OCI-LY1 (cell line): ENCODE data around the gene NUFIP2.

ENCODE experiments used
- H2AFZ ChIP-seq: fragments of 200-600 bp; sonication (generic), shearing (Covaris generic); 2 replicates; pipeline ENCODE4 v1.6.0; 2014; ENCODE audit warnings: antibody characterized with exemption, mild to moderate bottlenecking, low read length
- H3F3A ChIP-seq: fragments of 200-600 bp; sonication (generic), shearing (Covaris generic); 2 replicates; pipeline ENCODE4 v1.6.0; 2014; ENCODE audit warnings: mild to moderate bottlenecking, antibody characterized with exemption, low read length, moderate library complexity; ENCODE audit not compliant: insufficient read depth
- H3K27ac ChIP-seq: fragments of 200-600 bp; sonication (generic); 2 replicates; pipeline ENCODE4 v1.5.1; 2014; ENCODE audit warnings: low read length, mixed run types, mild to moderate bottlenecking, low read depth; ENCODE audit not compliant: poor library complexity, severe bottlenecking
- H3K27me3 ChIP-seq: fragments of 200-600 bp; sonication (generic); 2 replicates; pipeline ENCODE4 v1.6.0; 2014; ENCODE audit warnings: antibody characterized with exemption, mild to moderate bottlenecking, low read length, moderate library complexity; ENCODE audit not compliant: insufficient read depth
- H3K36me3 ChIP-seq: fragments of 200-600 bp; sonication (generic); 2 replicates; pipeline ENCODE4 v1.6.1; 2014; ENCODE audit warnings: mild to moderate bottlenecking, antibody characterized with exemption, low read length, moderate library complexity, mixed read lengths; ENCODE audit not compliant: insufficient read depth
- H3K4me1 ChIP-seq: fragments of 200-600 bp; sonication (generic); 2 replicates; pipeline ENCODE4 v1.5.1; 2014; ENCODE audit warnings: mild to moderate bottlenecking, low read length, moderate library complexity; ENCODE audit not compliant: insufficient read depth, severe bottlenecking
- H3K4me2 ChIP-seq: fragments of 200-600 bp; sonication (generic), shearing (Covaris generic); 2 replicates; pipeline ENCODE4 v1.6.1; 2014; ENCODE audit warnings: low read length
- H3K4me3 ChIP-seq: fragments of 200-600 bp; sonication (generic); 2 replicates; pipeline ENCODE4 v1.5.1; 2014; ENCODE audit warnings: low read length, low read depth, mild to moderate bottlenecking, mixed read lengths; ENCODE audit not compliant: poor library complexity, severe bottlenecking
- H3K79me2 ChIP-seq: fragments of 200-600 bp; shearing (Covaris generic); 2 replicates; pipeline ENCODE4 v1.6.1; 2016; ENCODE audit warnings: mixed run types, low read length, mixed read lengths; ENCODE audit not compliant: insufficient read depth
- H3K9ac ChIP-seq: fragments of 200-600 bp; sonication (generic), shearing (Covaris generic); 2 replicates; pipeline ENCODE4 v1.6.1; 2014; ENCODE audit warnings: mild to moderate bottlenecking, low read length, mixed read lengths
- H3K9me2 ChIP-seq: fragments of 200-600 bp; sonication (generic), shearing (Covaris generic); 2 replicates; pipeline ENCODE4 v1.6.1; 2014; ENCODE audit warnings: low read depth, mild to moderate bottlenecking, low read length, mixed read lengths
- H3K9me3 ChIP-seq: fragments of 200-600 bp; shearing (Covaris generic); 2 replicates; pipeline ENCODE4 v1.6.1; 2014; ENCODE audit warnings: low read length, mixed read lengths
- H4K20me1 ChIP-seq: fragments of 200-600 bp; sonication (generic), shearing (Covaris generic); 2 replicates; pipeline ENCODE4 v1.6.0; 2016; ENCODE audit warnings: mild to moderate bottlenecking, low read length; ENCODE audit not compliant: insufficient read depth
- CTCF ChIP-seq: fragments of 200-600 bp; sonication (generic), shearing (Covaris generic); IDR thresholded peaks from 2 replicates; pipeline ENCODE4 v1.5.1; 2017; ENCODE audit warnings: mild to moderate bottlenecking, antibody characterized with exemption, low read length, moderate library complexity, mixed read lengths
- EZH2 ChIP-seq: fragments of 200-600 bp; sonication (generic), shearing (Covaris generic); IDR thresholded peaks from 2 replicates; pipeline ENCODE4 v1.8.0; 2017; ENCODE audit warnings: borderline replicate concordance, mixed run types, mild to moderate bottlenecking, antibody characterized with exemption, low read length, moderate library complexity, mixed read lengths

The NUFIP2 gene

GRCh38 chr17:29289852-29290251, 4.1 kb downstream of the NUFIP2 start:
- H3K9me3 ChIP-seq, result peaks cover 14% of the 10 kb centered on the region
- TF ChIP-seq CTCF (no peak), EZH2 (no peak)
- no peak overlapping the region for H2AFZ ChIP-seq
- H3K27me3 ChIP-seq, result no peaks in the 10 kb centered on the region
- 0 out of 2 replicates have a peak, but pooled peaks cover 3% of the 10 kb centered on the region for H4K20me1 ChIP-seq
- no peak overlapping the region for H3K9ac ChIP-seq
- no peak overlapping the region for H3K27ac ChIP-seq
- peaks cover 80% of the 10 kb centered on the region for H3K79me2 ChIP-seq
- H3F3A ChIP-seq, result no peaks in the 10 kb centered on the region
- H3K4me3 ChIP-seq, result no peak overlapping the region
- peaks cover 63% of the 10 kb centered on the region for H3K36me3 ChIP-seq
- H3K4me1 ChIP-seq, result peaks cover 25% of the 10 kb centered on the region
- no peak overlapping the region for H3K4me2 ChIP-seq
- H3K9me2 ChIP-seq, result no peaks in the 10 kb centered on the region

- Histone ChIP-seq H3F3A (no peaks in the 10 kb centered on the region; the same call in 1 of the 2 replicates), H3K4me1 (no peaks in the 10 kb centered on the region), H3K36me3 (peaks cover 100% of the 10 kb centered on the region), H3K27me3 (no peaks in the 10 kb centered on the region), H3K79me2 (peaks cover 91% of the 10 kb centered on the region), H3K9me2 (no peaks in the 10 kb centered on the region), H3K9me3 (peaks cover 41% of the 10 kb centered on the region), H2AFZ (no peak overlapping the region), H3K9ac (no peak overlapping the region), H3K4me3 (no peak overlapping the region), H3K27ac (no peak overlapping the region), H3K4me2 (no peak overlapping the region), H4K20me1 (0 out of 2 replicates have a peak, but pooled peaks cover 3% of the 10 kb centered on the region)
- no peak for TF ChIP-seq EZH2
- no peak for TF ChIP-seq CTCF
Observed at GRCh38 chr17:29283961-29284360, 10.0 kb downstream of the NUFIP2 start.

GRCh38 chr17:29283496-29283895, 10.5 kb downstream of the NUFIP2 start:
- Histone ChIP-seq H3K36me3 (peaks cover 100% of the 10 kb centered on the region), H4K20me1 (0 out of 2 replicates have a peak, but pooled peaks cover 3% of the 10 kb centered on the region), H3K9me3 (peaks cover 46% of the 10 kb centered on the region), H3K79me2 (peaks cover 91% of the 10 kb centered on the region), H3K4me2 (no peak overlapping the region), H3K9ac (no peak overlapping the region), H3F3A (no peaks in the 10 kb centered on the region; the same call in 1 of the 2 replicates), H3K4me1 (no peaks in the 10 kb centered on the region), H3K27me3 (no peaks in the 10 kb centered on the region), H3K27ac (no peak overlapping the region), H2AFZ (no peak overlapping the region), H3K9me2 (no peaks in the 10 kb centered on the region), H3K4me3 (no peak overlapping the region)
- no peak for TF ChIP-seq EZH2
- TF ChIP-seq CTCF, result no peak
